Neural progenitor cell (in vitro differentiated cells): ENCODE measurements around the gene NFATC2. TPM values are rescaled to one million over a fixed set of nuclear protein-coding genes. Genes with fewer than 3 reads are reported as not detected.

Experiments used
- DNase-seq: peaks from one replicate; pipeline ENCODE4 v3.0.0-alpha.2; 2016; ENCODE audit warnings: low spot score
- H2AFZ ChIP-seq: fragments of 200-600 bp; sonication (generic); replicated peaks from 2 replicates; pipeline ENCODE4 v1.6.1; 2016; ENCODE audit warnings: antibody characterized with exemption
- H3F3A ChIP-seq: fragments of 200-600 bp; sonication (generic); 2 replicates; pipeline ENCODE4 v1.6.1; 2016; ENCODE audit warnings: antibody characterized with exemption, low read depth
- H3K27ac ChIP-seq: fragments of 200-600 bp; sonication (generic); 2 replicates; pipeline ENCODE4 v1.5.1; 2016; ENCODE audit warnings: mild to moderate bottlenecking
- H3K27me3 ChIP-seq: fragments of 200-600 bp; sonication (generic); 2 replicates; pipeline ENCODE4 v1.6.1; 2016; ENCODE audit warnings: mild to moderate bottlenecking, moderate library complexity
- H3K36me3 ChIP-seq: fragments of 200-600 bp; sonication (generic); 2 replicates; pipeline ENCODE4 v1.5.1; 2016
- H3K4me1 ChIP-seq: fragments of 200-600 bp; sonication (generic); 2 replicates; pipeline ENCODE4 v1.6.1; 2016; ENCODE audit warnings: mixed run types
- H3K4me2 ChIP-seq: fragments of 200-600 bp; sonication (generic); 2 replicates; pipeline ENCODE4 v1.6.1; 2016
- H3K4me3 ChIP-seq: fragments of 200-600 bp; sonication (generic); 2 replicates; pipeline ENCODE4 v1.5.1; 2016
- H3K79me2 ChIP-seq: fragments of 200-600 bp; sonication (generic); 2 replicates; pipeline ENCODE4 v1.6.1; 2016; ENCODE audit warnings: low read depth
- H3K9ac ChIP-seq: fragments of 200-600 bp; sonication (generic); 2 replicates; pipeline ENCODE4 v1.6.1; 2016
- H3K9me3 ChIP-seq: fragments of 200-600 bp; sonication (generic); 2 replicates; pipeline ENCODE4 v1.5.1; 2016; ENCODE audit warnings: low read depth
- H4K20me1 ChIP-seq: fragments of 200-600 bp; sonication (generic); 2 replicates; pipeline ENCODE4 v1.6.1; 2016; ENCODE audit warnings: low read depth
- H3K27ac Mint-ChIP-seq: 3 replicates; pipeline ENCODE4 v1.8.0; 2021; ENCODE audit warnings: mixed read lengths
- H3K27me3 Mint-ChIP-seq: 2 replicates; pipeline ENCODE4 v1.8.0; 2022; ENCODE audit warnings: low read depth, mild to moderate bottlenecking, inconsistent platforms, moderate library complexity, mixed read lengths; ENCODE audit not compliant: insufficient read depth
- H3K36me3 Mint-ChIP-seq: 3 replicates; pipeline ENCODE4 v1.8.0; 2021; ENCODE audit warnings: mixed read lengths
- H3K4me1 Mint-ChIP-seq: 3 replicates; pipeline ENCODE4 v1.8.0; 2021; ENCODE audit warnings: mixed read lengths
- H3K4me3 Mint-ChIP-seq: 3 replicates; pipeline ENCODE4 v1.8.0; 2021; ENCODE audit warnings: mild to moderate bottlenecking, moderate library complexity, mixed read lengths
- H3K9me3 Mint-ChIP-seq: 3 replicates; pipeline ENCODE4 v1.8.0; 2020; ENCODE audit warnings: mixed read lengths
- EZH2 ChIP-seq: fragments of 200-600 bp; sonication (generic); IDR thresholded peaks from 2 replicates; pipeline ENCODE4 v1.6.1; 2017; ENCODE audit warnings: antibody characterized with exemption, mild to moderate bottlenecking, moderate library complexity
- EZH2phosphoT487 ChIP-seq: fragments of 200-600 bp; sonication (generic); IDR thresholded peaks from 2 replicates; pipeline ENCODE4 v1.6.1; 2017; ENCODE audit warnings: antibody characterized with exemption
- total RNA-seq: library from RNA; depleted of rRNA; stranded (reverse); fragments of >200 nt; gene quantifications from 2 replicates; pipeline ENCODE4 v1.2.3, GENCODE V29; 2015; ENCODE audit warnings: low replicate concordance
- TF ChIP-seq, protein P1 (sequence below): fragments of 200-600 bp; sonication (generic); IDR thresholded peaks from 2 replicates; pipeline ENCODE4 v1.5.1; 2017; ENCODE audit warnings: antibody characterized with exemption, mild to moderate bottlenecking

NFATC2 gene
- total RNA-seq, 1 donor from 2014 or later: 0.19 TPM

DNA sequence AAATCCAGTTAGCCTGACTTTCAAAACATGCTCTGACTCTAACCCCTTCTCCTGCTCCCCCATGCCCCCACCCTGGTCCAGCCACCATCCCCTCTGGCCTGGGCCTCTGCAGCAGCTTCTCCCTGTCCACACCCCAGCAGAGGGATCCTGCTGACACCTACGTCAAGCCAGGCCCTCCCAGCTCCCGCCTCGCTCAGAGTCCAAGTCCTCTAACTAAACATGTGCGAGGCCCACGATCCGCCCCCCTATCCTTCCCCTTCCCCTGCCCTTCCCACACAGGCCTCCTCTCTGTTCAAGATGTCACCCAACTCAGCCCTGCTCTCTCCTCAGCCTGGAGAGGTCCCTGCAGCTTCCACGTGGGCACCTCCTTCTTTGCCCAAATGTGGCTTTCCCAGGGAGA lies 33.7 kb downstream of the NFATC2 start:
- no peak overlapping the region for H3K9ac ChIP-seq
- no peak overlapping the region for H3K27ac ChIP-seq

DNA sequence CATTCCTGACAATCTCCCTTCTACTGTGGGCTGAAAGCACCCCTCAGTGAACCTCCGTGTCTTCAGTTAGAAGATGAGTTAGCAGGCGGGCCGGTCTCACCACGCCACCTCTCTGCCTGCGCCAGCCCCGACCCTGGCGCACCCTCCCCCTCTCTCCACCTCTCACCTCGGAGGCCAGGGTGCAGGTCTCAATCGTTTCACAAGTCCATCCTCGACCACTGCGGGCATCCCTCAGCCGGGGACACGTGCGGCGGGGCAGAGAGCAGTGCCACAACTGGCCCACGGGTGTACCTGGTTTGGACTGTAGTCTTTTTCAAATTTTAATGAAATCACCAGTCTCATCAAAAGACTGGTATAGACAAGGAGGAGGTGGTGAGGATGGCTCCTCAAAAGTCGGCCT lies 34.4 kb downstream of the NFATC2 start:
- no peak overlapping the region for H3K27ac ChIP-seq
- no peak overlapping the region for H2AFZ ChIP-seq
- H3K36me3 Mint-ChIP-seq: no peaks in the 10 kb centered on the region
- H4K20me1 ChIP-seq: no peaks in the 10 kb centered on the region
- H3K4me3 ChIP-seq: no peak overlapping the region
- no peak for DNase-seq
- no peak overlapping the region for H3K4me2 ChIP-seq
- TF ChIP-seq EZH2phosphoT487: no peak
- TF ChIP-seq EZH2: no peak
- TF ChIP-seq, protein P1, sequence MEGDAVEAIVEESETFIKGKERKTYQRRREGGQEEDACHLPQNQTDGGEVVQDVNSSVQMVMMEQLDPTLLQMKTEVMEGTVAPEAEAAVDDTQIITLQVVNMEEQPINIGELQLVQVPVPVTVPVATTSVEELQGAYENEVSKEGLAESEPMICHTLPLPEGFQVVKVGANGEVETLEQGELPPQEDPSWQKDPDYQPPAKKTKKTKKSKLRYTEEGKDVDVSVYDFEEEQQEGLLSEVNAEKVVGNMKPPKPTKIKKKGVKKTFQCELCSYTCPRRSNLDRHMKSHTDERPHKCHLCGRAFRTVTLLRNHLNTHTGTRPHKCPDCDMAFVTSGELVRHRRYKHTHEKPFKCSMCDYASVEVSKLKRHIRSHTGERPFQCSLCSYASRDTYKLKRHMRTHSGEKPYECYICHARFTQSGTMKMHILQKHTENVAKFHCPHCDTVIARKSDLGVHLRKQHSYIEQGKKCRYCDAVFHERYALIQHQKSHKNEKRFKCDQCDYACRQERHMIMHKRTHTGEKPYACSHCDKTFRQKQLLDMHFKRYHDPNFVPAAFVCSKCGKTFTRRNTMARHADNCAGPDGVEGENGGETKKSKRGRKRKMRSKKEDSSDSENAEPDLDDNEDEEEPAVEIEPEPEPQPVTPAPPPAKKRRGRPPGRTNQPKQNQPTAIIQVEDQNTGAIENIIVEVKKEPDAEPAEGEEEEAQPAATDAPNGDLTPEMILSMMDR: no peak
- no peaks in the 10 kb centered on the region for H3K36me3 ChIP-seq
- H3K4me3 Mint-ChIP-seq: no peak overlapping the region
- H3K9me3 ChIP-seq: no peaks in the 10 kb centered on the region
- H3K4me1 Mint-ChIP-seq: peaks cover 14% of the 10 kb centered on the region
- H3K9me3 Mint-ChIP-seq: no peaks in the 10 kb centered on the region
- H3K4me1 ChIP-seq: no peaks in the 10 kb centered on the region
- H3K27me3 ChIP-seq: no peaks in the 10 kb centered on the region
- H3K9ac ChIP-seq: no peak overlapping the region
- H3K27ac Mint-ChIP-seq: no peak overlapping the region
- H3F3A ChIP-seq: no peaks in the 10 kb centered on the region
- H3K79me2 ChIP-seq: no peaks in the 10 kb centered on the region
- H3K27me3 Mint-ChIP-seq: peaks cover 12% of the 10 kb centered on the region

More for the DNA sequence above, 33.7 kb downstream of the NFATC2 start:
- Mint-ChIP-seq H3K27ac (no peak overlapping the region), H3K9me3 (no peaks in the 10 kb centered on the region), H3K4me3 (no peak overlapping the region), H3K27me3 (peaks cover 12% of the 10 kb centered on the region), H3K36me3 (no peaks in the 10 kb centered on the region), H3K4me1 (peaks cover 14% of the 10 kb centered on the region)
- no peak for TF ChIP-seq EZH2
- no peak for TF ChIP-seq EZH2phosphoT487
- TF ChIP-seq, protein P1: no peak
- Histone ChIP-seq H3K4me2 (no peak overlapping the region), H2AFZ (no peak overlapping the region), H3F3A (no peaks in the 10 kb centered on the region), H3K4me3 (no peak overlapping the region), H3K4me1 (no peaks in the 10 kb centered on the region), H3K79me2 (no peaks in the 10 kb centered on the region), H3K27me3 (no peaks in the 10 kb centered on the region), H3K9me3 (no peaks in the 10 kb centered on the region), H4K20me1 (no peaks in the 10 kb centered on the region), H3K36me3 (no peaks in the 10 kb centered on the region)
- DNase-seq: no peak

GRCh38 chr20:51507216-51508036 lies 35.1 kb downstream of the NFATC2 start:
- Histone ChIP-seq H3K4me1 (no peaks in the 10 kb centered on the region), H3K4me3 (no peak overlapping the region), H4K20me1 (no peaks in the 10 kb centered on the region), H3F3A (no peaks in the 10 kb centered on the region), H3K27me3 (no peaks in the 10 kb centered on the region), H2AFZ (no peak overlapping the region), H3K4me2 (no peak overlapping the region), H3K9ac (no peak overlapping the region), H3K36me3 (no peaks in the 10 kb centered on the region), H3K79me2 (no peaks in the 10 kb centered on the region), H3K9me3 (no peaks in the 10 kb centered on the region), H3K27ac (no peak overlapping the region)
- Mint-ChIP-seq H3K4me3 (no peak overlapping the region), H3K4me1 (peaks cover 14% of the 10 kb centered on the region), H3K27ac (no peak overlapping the region), H3K36me3 (no peaks in the 10 kb centered on the region), H3K9me3 (no peaks in the 10 kb centered on the region), H3K27me3 (peaks cover 12% of the 10 kb centered on the region)
- DNase-seq: no peak
- TF ChIP-seq EZH2phosphoT487 (no peak), EZH2 (no peak)

GRCh38 chr20:51506527-51507215 lies 35.8 kb downstream of the NFATC2 start:
- DNase-seq: no peak
- no peak overlapping the region for H3K4me2 ChIP-seq

More at GRCh38 chr20:51506527-51507215, 35.8 kb downstream of the NFATC2 start:
- Histone ChIP-seq H3K9me3 (no peaks in the 10 kb centered on the region), H3K4me1 (no peaks in the 10 kb centered on the region), H4K20me1 (no peaks in the 10 kb centered on the region), H3K4me3 (no peak overlapping the region), H3K9ac (no peak overlapping the region), H3F3A (no peaks in the 10 kb centered on the region), H3K27ac (no peak overlapping the region), H2AFZ (no peak overlapping the region), H3K27me3 (no peaks in the 10 kb centered on the region), H3K79me2 (no peaks in the 10 kb centered on the region), H3K36me3 (no peaks in the 10 kb centered on the region)
- Mint-ChIP-seq H3K4me3 (no peak overlapping the region), H3K27me3 (peaks cover 6% of the 10 kb centered on the region), H3K27ac (no peak overlapping the region), H3K36me3 (no peaks in the 10 kb centered on the region), H3K9me3 (no peaks in the 10 kb centered on the region), H3K4me1 (peaks cover 14% of the 10 kb centered on the region)
- TF ChIP-seq, protein P1: no peak
